Measurements from ENCODE around the gene FBXL17. TPM values are rescaled to one million over a fixed set of nuclear protein-coding genes. Genes with fewer than 3 reads are reported as not detected.

The FBXL17 gene
- total RNA-seq, 1 donor from 2014 or later, result 49.4 TPM

DNA sequence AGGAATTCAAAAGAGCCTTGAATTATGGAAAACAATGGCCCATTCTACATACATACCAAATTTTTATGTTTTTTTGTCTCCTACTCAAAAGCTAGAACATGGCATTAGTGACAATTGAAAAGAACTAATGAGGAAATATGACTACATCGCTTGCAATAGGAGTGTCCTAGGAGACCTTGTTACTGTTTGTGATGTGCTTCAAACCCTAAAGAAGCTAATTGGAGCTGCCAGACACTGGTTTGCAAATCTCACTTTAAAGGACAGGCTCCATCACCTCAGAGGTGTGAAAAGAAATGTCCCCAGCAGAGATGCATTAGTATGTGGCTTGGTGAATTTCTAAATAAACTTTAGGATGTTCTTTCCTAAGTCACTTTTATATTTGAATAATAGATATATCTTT, 356.9 kb downstream of the FBXL17 start:
- no peaks in the 10 kb centered on the region for H3K27me3 ChIP-seq (ENCODE audit: low read depth)
- H3K4me3 ChIP-seq, result no peak overlapping the region
- H3K36me3 ChIP-seq, result no peaks in the 10 kb centered on the region
- no peak overlapping the region for H3K27ac ChIP-seq (replicated peaks)
- TF ChIP-seq CTCF (IDR thresholded peaks at IDR 0.05; ENCODE audit: borderline replicate concordance), result no peak
- H3K9me3 ChIP-seq (replicated peaks), result no peaks in the 10 kb centered on the region
- no peak for DNase-seq
- intact Hi-C loops (cut with micrococcal nuclease), result no loop called here
- peaks cover 18% of the 10 kb centered on the region for H3K4me1 ChIP-seq

- intact Hi-C loops (cut with micrococcal nuclease), result no loop called here
- no peak overlapping the region for H3K27ac ChIP-seq (replicated peaks)
- H3K4me1 ChIP-seq, result peaks cover 3% of the 10 kb centered on the region
- no peaks in the 10 kb centered on the region for H3K9me3 ChIP-seq (replicated peaks)
- TF ChIP-seq CTCF (IDR thresholded peaks at IDR 0.05; ENCODE audit: borderline replicate concordance), result no peak
- no peak overlapping the region for H3K4me3 ChIP-seq
- peaks cover 5% of the 10 kb centered on the region for H3K36me3 ChIP-seq
- H3K27me3 ChIP-seq (ENCODE audit: low read depth), result no peaks in the 10 kb centered on the region
- no peak for DNase-seq
Observed at GRCh38 chr5:108016101-108016500, 365.8 kb downstream of the FBXL17 start.

- TF ChIP-seq CTCF (IDR thresholded peaks at IDR 0.05; ENCODE audit: borderline replicate concordance), result no peak
- Histone ChIP-seq H3K9me3 (replicated peaks) (no peaks in the 10 kb centered on the region), H3K4me3 (no peak overlapping the region), H3K36me3 (no peaks in the 10 kb centered on the region), H3K27me3 (ENCODE audit: low read depth) (no peaks in the 10 kb centered on the region), H3K27ac (replicated peaks) (no peak overlapping the region), H3K4me1 (peaks cover 9% of the 10 kb centered on the region)
- DNase-seq, result no peak
- intact Hi-C loops (cut with micrococcal nuclease), result no loop called here
Observed at GRCh38 chr5:108006791-108007190, 375.1 kb downstream of the FBXL17 start.

DNA sequence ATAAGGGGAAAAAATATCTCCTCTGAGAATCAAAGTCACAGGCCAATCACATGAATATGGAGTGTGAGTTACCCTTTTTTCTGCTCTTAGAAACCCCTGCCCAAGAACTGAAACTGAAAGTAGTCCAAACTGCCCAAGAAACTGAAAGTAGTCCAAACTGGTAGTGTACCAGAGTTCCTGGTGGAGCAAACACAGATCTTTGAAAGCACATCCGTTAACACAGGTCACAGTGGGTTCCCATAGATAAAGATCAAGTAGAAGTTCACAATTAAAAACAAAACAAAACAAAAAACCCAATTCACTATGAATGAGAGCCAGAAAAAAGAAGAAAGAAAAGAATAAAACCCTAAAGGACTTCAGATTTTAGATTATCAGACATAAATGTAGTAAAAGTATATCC, 378.7 kb downstream of the FBXL17 start:
- H3K4me3 ChIP-seq, result peak overlapping the region; percentile 12
- no peaks in the 10 kb centered on the region for H3K36me3 ChIP-seq
- intact Hi-C loops (cut with micrococcal nuclease), result no loop called here
- H3K4me1 ChIP-seq, result peaks cover 9% of the 10 kb centered on the region
- H3K27ac ChIP-seq (replicated peaks), result no peak overlapping the region
- TF ChIP-seq CTCF (IDR thresholded peaks at IDR 0.05; ENCODE audit: borderline replicate concordance), result no peak
- no peaks in the 10 kb centered on the region for H3K27me3 ChIP-seq (ENCODE audit: low read depth)
- DNase-seq, result no peak
- no peaks in the 10 kb centered on the region for H3K9me3 ChIP-seq (replicated peaks)

- no peak overlapping the region for H3K4me3 ChIP-seq
- DNase-seq, result no peak
- intact Hi-C loops (cut with micrococcal nuclease), result no loop called here
- peaks cover 9% of the 10 kb centered on the region for H3K4me1 ChIP-seq
- H3K9me3 ChIP-seq (replicated peaks), result no peaks in the 10 kb centered on the region
- H3K27me3 ChIP-seq (ENCODE audit: low read depth), result no peaks in the 10 kb centered on the region
- H3K36me3 ChIP-seq, result no peaks in the 10 kb centered on the region
- TF ChIP-seq CTCF (IDR thresholded peaks at IDR 0.05; ENCODE audit: borderline replicate concordance), result no peak
- no peak overlapping the region for H3K27ac ChIP-seq (replicated peaks)
Observed at GRCh38 chr5:108001222-108001621, 380.7 kb downstream of the FBXL17 start.

Data from left ventricle myocardium inferior (tissue), 1 donor.